ENCODE measurements around the gene BEND2.

Gene BEND2

GRCh38 chrX:18133605-18134004 is 87.1 kb downstream of the BEND2 start:
- no peak for DNase-seq

GRCh38 chrX:18129690-18130089 is 91.0 kb downstream of the BEND2 start:
- DNase-seq: no peak

- DNase-seq: no peak
Measured at GRCh38 chrX:18126971-18127370, 93.7 kb downstream of the BEND2 start.

- peak; percentile 40 for DNase-seq
Measured at GRCh38 chrX:18119856-18120255, 100.8 kb downstream of the BEND2 start.

Data from NCI-H146 (cell line).